Mucosa of gallbladder (tissue), 1 donor: ENCODE results near the gene MLANA. TPM values are rescaled to one million over a fixed set of nuclear protein-coding genes. Genes with fewer than 3 reads are reported as not detected.

ENCODE experiments used
- DNase-seq: peaks from one replicate; pipeline ENCODE4 v3.0.0-alpha.2; 2020; ENCODE audit warnings: low spot score
- total RNA-seq: library from RNA; stranded (reverse); gene quantifications from one replicate; pipeline ENCODE4 v1.2.1, GENCODE V29; 2021
- donor health status: DM: no; HTN: no; CAD: no.

The MLANA gene
- total RNA-seq, 1 donor from 2014 or later: not detected

GRCh38 chr9:5957166-5957565 is 66.5 kb downstream of the MLANA start:
- DNase-seq: peak; percentile 35

GRCh38 chr9:5958273-5958672 is 67.6 kb downstream of the MLANA start:
- no peak for DNase-seq

Other genes starting within 250 kb of the MLANA start
- gene ERMP1, start 57.8 kb upstream of the MLANA start, total RNA-seq: 61.3 TPM
- gene RANBP6, start 124.7 kb downstream of the MLANA start, total RNA-seq: 12.7 TPM